GM12891 (cell line): ENCODE results near the gene PARP11.

Source experiments
- POLR2A ChIP-seq: IDR thresholded peaks from 2 replicates; pipeline ENCODE4 v1.6.1; 2011; ENCODE audit warnings: low read depth, low read length, control low read depth
- POLR2AphosphoS5 ChIP-seq: IDR thresholded peaks from 2 replicates; pipeline ENCODE4 v1.6.1; 2011; ENCODE audit warnings: low read depth, low read length, control low read depth
- POU2F2 ChIP-seq: IDR thresholded peaks from 2 replicates; pipeline ENCODE4 v1.6.1; 2011; ENCODE audit warnings: low read depth, mild to moderate bottlenecking, control low read depth, low read length, moderate library complexity

DNA sequence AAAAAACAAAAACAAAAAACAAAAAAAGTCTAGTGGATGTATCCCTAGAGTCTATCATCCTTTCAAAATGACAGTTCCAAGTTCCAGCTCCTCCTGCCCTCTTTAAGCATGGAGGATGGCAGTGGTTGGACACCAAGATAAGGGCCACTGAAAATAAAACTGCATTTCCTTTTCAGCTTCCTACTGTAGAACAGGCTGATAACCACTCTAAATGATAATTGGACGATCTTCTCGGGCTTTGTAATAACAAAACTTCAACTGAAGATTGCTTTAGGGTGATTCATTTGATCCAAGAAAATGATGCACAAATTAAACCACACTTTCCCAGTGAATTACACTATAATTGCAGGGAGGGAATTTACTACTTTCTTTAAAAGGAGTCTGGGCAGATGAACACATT, 78.1 kb downstream of the PARP11 start:
- TF ChIP-seq POLR2A (no peak), POLR2AphosphoS5 (no peak), POU2F2 (no peak)
